BE2C (cell line): ENCODE measurements around the gene RHCG.
A peak's percentile ranks its signal among the peaks of the same experiment; 100 is the strongest.

Source experiments
- DNase-seq: peaks from one replicate; pipeline ENCODE4 v3.0.0-alpha.2; 2020
- H3K27me3 ChIP-seq: fragments of 250-450 bp; sonication (Bioruptor Pico); 2 replicates; pipeline ENCODE4 v1.5.1; 2020; ENCODE audit warnings: mild to moderate bottlenecking
- H3K36me3 ChIP-seq: fragments of 250-450 bp; sonication (Bioruptor Pico); 2 replicates; pipeline ENCODE4 v1.5.1; 2020; ENCODE audit warnings: mild to moderate bottlenecking
- H3K4me1 ChIP-seq: fragments of 250-450 bp; sonication (Bioruptor Pico); 2 replicates; pipeline ENCODE4 v1.5.1; 2020
- H3K4me3 ChIP-seq: 2 replicates; pipeline ENCODE4 v1.5.1; 2011; ENCODE audit warnings: low read depth, low read length
- H3K9me3 ChIP-seq: fragments of 250-450 bp; sonication (Bioruptor Pico); 2 replicates; pipeline ENCODE4 v1.5.1; 2020
- TF ChIP-seq, protein P1 (sequence below): IDR thresholded peaks from 2 replicates; pipeline ENCODE4 v1.5.1; 2012; ENCODE audit warnings: mild to moderate bottlenecking, low read depth, low read length

RHCG gene

DNA sequence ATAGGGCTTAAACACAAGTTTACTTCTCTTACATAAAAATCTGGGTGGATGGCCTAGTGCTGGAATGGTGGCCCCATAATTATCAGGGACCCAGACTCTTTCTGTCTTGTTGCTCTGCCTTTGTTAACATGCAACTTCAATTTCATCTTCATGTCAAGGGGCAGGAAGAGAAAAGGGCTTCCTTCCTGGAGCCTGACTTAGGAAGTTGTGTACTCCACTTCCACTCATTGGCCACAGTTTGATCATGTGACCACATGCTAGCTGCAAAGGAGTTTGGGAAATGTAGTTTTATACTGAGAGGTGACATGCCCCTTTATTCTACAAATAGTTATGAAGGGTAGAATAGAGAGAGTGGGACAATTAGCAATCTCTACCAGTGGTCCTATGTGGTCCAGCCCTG lies 39.3 kb downstream of the RHCG start:
- H3K27me3 ChIP-seq = no peaks in the 10 kb centered on the region
- peaks cover under 1% of the 10 kb centered on the region; the same call in 1 of the 2 replicates for H3K4me1 ChIP-seq
- DNase-seq = peak; percentile 36
- TF ChIP-seq, protein P1, sequence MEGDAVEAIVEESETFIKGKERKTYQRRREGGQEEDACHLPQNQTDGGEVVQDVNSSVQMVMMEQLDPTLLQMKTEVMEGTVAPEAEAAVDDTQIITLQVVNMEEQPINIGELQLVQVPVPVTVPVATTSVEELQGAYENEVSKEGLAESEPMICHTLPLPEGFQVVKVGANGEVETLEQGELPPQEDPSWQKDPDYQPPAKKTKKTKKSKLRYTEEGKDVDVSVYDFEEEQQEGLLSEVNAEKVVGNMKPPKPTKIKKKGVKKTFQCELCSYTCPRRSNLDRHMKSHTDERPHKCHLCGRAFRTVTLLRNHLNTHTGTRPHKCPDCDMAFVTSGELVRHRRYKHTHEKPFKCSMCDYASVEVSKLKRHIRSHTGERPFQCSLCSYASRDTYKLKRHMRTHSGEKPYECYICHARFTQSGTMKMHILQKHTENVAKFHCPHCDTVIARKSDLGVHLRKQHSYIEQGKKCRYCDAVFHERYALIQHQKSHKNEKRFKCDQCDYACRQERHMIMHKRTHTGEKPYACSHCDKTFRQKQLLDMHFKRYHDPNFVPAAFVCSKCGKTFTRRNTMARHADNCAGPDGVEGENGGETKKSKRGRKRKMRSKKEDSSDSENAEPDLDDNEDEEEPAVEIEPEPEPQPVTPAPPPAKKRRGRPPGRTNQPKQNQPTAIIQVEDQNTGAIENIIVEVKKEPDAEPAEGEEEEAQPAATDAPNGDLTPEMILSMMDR = no peak
- no peak overlapping the region for H3K4me3 ChIP-seq
- no peaks in the 10 kb centered on the region for H3K36me3 ChIP-seq
- no peaks in the 10 kb centered on the region for H3K9me3 ChIP-seq

DNA sequence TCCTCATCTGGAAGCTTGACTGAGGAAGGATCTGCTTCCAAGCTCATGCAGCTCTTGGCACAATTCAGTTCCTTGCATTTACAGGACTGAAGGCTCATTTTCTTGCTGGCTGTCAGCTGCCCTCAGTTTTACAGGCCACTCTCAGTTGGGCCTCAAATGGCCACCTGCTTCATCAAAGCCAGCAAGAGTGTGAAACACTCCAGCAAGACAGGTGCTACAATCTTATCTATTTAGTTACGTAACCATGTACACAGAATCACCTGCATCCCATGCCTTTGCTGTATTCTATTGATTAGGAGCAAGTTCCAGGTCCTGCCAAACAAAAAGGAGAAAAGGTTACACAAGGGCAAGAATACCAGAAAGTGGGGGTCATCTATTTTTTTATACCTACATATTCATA lies 40.8 kb downstream of the RHCG start:
- no peak for DNase-seq
- H3K4me3 ChIP-seq = no peak overlapping the region
- TF ChIP-seq, protein P1 = no peak
- no peaks in the 10 kb centered on the region for H3K27me3 ChIP-seq
- no peaks in the 10 kb centered on the region for H3K9me3 ChIP-seq
- no peaks in the 10 kb centered on the region for H3K36me3 ChIP-seq
- H3K4me1 ChIP-seq = no peaks in the 10 kb centered on the region

DNA sequence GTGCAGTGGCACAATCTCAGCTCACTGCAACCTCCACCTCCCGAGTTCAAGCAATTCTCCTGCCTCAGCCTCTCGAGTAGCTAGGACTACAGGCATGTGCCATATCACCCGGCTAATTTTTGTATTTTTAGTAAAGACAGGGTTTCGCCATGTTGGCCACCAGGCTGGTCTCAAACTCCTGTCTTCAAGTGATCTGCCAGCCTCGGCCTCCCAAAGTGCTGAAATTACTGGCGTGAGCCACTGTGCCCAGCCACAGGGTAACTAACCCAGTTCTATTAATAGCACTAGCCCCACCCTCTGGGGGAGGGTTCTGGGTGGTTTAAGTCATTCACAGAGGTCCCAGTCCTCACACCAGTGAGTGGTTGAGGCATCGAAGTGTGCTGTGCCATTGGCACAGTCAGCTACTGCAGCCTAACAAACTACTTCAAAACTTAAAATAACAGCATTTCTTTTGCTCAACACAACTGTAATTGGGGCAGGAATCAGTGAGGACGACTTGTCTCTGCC lies 44.0 kb downstream of the RHCG start:
- Histone ChIP-seq H3K4me3 (no peak overlapping the region), H3K9me3 (no peaks in the 10 kb centered on the region), H3K27me3 (peaks cover 4% of the 10 kb centered on the region; the same call in 1 of the 2 replicates), H3K36me3 (no peaks in the 10 kb centered on the region), H3K4me1 (peaks cover 10% of the 10 kb centered on the region)
- no peak for DNase-seq
- TF ChIP-seq, protein P1 = no peak

DNA sequence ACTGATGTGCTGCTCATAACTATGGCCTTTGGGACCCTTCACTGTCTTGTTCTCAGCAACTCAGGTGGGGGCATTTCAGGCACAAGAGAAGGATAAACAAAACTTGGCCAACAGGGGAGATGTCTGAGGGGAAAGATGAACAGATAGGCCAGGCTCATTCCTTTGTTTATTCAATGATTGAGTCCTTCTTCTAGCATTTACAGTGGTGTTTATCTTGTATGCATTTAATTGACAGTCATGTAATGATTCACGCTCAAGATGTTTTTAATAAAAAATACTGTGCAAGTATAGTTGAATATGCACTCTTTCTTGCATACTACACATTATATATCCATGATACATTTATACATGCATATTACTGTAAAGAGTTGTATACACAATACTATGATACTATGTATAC lies 44.5 kb downstream of the RHCG start:
- Histone ChIP-seq H3K4me1 (peaks cover 10% of the 10 kb centered on the region), H3K9me3 (no peaks in the 10 kb centered on the region), H3K27me3 (peaks cover 4% of the 10 kb centered on the region; the same call in 1 of the 2 replicates), H3K4me3 (no peak overlapping the region), H3K36me3 (no peaks in the 10 kb centered on the region)
- no peak for DNase-seq
- TF ChIP-seq, protein P1 = no peak

DNA sequence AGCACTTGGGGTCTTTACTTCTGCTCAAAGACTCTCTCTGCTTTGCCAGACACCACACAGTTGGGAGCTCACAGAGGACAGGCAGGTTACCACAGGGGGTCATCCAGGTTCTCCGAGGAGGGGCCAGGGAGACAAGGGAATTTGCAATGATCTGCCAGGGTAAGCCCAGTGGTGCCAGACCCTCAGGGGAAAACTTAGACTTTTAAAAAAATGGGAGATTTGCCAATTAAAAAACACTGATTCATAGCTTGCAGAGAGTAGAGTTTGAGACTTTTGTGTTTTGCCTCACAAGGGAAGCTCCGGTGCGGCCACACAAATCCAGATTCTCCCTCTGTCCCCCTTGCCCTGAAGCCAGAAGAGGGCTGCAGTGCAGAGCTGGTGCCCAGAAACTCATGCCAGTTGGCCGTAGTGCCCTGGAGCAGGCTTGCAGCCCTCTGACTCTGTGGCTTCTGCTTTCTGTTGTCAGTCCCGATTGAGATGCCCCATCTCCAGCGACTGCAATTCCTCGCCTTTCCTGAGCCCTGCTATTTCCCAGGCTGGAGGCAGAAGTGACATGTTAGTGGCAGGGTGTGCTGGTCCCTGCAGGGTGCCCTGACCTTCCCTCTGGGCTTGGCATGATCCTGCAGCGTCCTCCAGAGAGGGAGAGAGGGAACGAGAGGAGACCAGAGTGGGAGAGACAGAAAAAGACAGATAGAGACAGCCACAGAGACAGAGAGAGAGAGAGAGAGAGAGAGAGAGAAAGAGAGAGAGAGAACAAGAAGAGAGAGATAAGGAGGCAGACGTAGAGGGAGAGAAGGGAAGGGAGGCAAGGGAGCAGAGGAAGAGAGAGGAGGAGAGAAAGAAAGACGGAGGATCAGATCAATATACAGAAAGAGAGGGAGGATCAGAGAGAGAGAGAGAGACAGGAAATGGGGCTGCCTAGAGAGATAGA lies 46.0 kb downstream of the RHCG start:
- Histone ChIP-seq H3K4me1 (peaks cover 10% of the 10 kb centered on the region), H3K27me3 (peaks cover 4% of the 10 kb centered on the region; the same call in 1 of the 2 replicates), H3K9me3 (no peaks in the 10 kb centered on the region), H3K36me3 (no peaks in the 10 kb centered on the region), H3K4me3 (no peak overlapping the region)
- peak; percentile 24 for DNase-seq
- TF ChIP-seq, protein P1 = no peak

DNA sequence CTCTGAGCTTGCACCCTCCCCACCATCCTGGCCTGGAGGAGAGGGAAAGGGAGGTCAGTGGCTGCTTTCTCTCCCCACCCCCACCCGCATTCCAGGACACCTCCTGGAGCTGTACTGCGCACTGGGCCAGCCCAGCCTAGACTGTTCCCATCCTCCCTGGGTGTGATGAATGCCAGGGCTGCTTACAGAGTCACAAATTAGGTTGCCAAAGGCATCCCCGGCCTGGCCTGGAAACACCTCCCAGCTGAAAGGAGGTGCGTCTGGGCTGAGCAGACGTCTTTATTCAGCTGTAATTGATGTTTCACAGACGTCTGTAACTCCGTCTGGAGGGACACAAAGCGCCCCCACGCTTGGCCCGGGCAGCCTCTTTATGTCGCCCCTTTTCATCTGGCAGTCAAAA lies 47.6 kb downstream of the RHCG start:
- H3K4me1 ChIP-seq = peaks cover 13% of the 10 kb centered on the region

More for the DNA sequence above, 47.6 kb downstream of the RHCG start:
- DNase-seq = peak; percentile 52
- TF ChIP-seq, protein P1 = no peak
- no peak overlapping the region for H3K4me3 ChIP-seq
- peaks cover 4% of the 10 kb centered on the region; the same call in 1 of the 2 replicates for H3K27me3 ChIP-seq
- H3K36me3 ChIP-seq = no peaks in the 10 kb centered on the region
- H3K9me3 ChIP-seq = no peaks in the 10 kb centered on the region
